Ovary (tissue), 3 donors: ENCODE measurements around the gene LCNL1.

Experiments used
- CTCF ChIP-seq, 3 donors: fragments of 450-650 bp in 2 of 3; fragments of 200-600 bp in 1 of 3; IDR thresholded peaks; one replicate each; pipeline versions ENCODE4 v1.5.1 to v1.8.0; 2016 to 2022; ENCODE audit warnings: antibody characterized with exemption in 3 of 3, mild to moderate bottlenecking in 1 of 3
- POLR2A ChIP-seq: fragments of 450-650 bp; IDR thresholded peaks from one replicate; pipeline ENCODE4 v1.6.1; 2017; ENCODE audit warnings: antibody characterized with exemption, mild to moderate bottlenecking, moderate library complexity
- donor health status: DM: no; HTN: no; CAD: no.

GRCh38 chr9:136973618-136974617 lies 8.9 kb upstream of the LCNL1 start:
- TF ChIP-seq CTCF (IDR thresholded peaks at IDR 0.05) (no peak), POLR2A (no peak)
